Activated CD4-positive, alpha-beta T cell treated with anti-CD3 and anti-CD28 coated beads for 36 hours (primary cell): Measurements from ENCODE around the gene MRPS21. TPM values are rescaled to one million over a fixed set of nuclear protein-coding genes. Genes with fewer than 3 reads are reported as not detected.

Experiments
- total RNA-seq, 2 experiments: library from RNA; stranded (reverse); gene quantifications; one replicate each; pipeline ENCODE4 v1.2.3, GENCODE V29; 2021

MRPS21 gene
- total RNA-seq, 2 experiments from 2014 or later, result 86.4 to 111 TPM

Other genes starting within 250 kb of the MRPS21 start
- gene VPS45, start 226.1 kb upstream of the MRPS21 start, total RNA-seq, result 10 to 100 TPM; 18.5 to 20.6 TPM
- gene PLEKHO1, start 143.9 kb upstream of the MRPS21 start, total RNA-seq, result 10 to 100 TPM; 13.2 TPM
- gene ANP32E, start 57.7 kb upstream of the MRPS21 start, total RNA-seq, result 100 to 1,000 TPM; 176 to 212 TPM
- gene CA14, start 36.1 kb upstream of the MRPS21 start, total RNA-seq, result not detected
- gene APH1A, start 24.8 kb upstream of the MRPS21 start, total RNA-seq, result 10 to 100 TPM; 62.4 to 89.3 TPM
- gene C1orf54, start 21.1 kb upstream of the MRPS21 start, total RNA-seq, result 1 to 10 TPM in 1 of 2 experiments, under 1 TPM in 1; 0.50 to 1.2 TPM
- 1 to 10 TPM; 5.9 to 6.0 TPM for gene CIART, start 11.3 kb upstream of the MRPS21 start, total RNA-seq
- 10 to 100 TPM; 71.4 to 84.4 TPM for gene PRPF3, start 27.7 kb downstream of the MRPS21 start, total RNA-seq
- 10 to 100 TPM; 24.4 to 32.2 TPM for gene RPRD2, start 70.3 kb downstream of the MRPS21 start, total RNA-seq
- 10 to 100 TPM; 43.8 to 58.6 TPM for gene TARS2, start 193.6 kb downstream of the MRPS21 start, total RNA-seq
- 1 to 10 TPM in 1 of 2 experiments, under 1 TPM in 1; 0.96 to 1.2 TPM for gene ECM1, start 214.2 kb downstream of the MRPS21 start, total RNA-seq
- under 1 TPM in 1 of 2 experiments, not detected in 1; 0.34 TPM for gene FALEC, start 221.9 kb downstream of the MRPS21 start, total RNA-seq